ENCODE results near the gene SMYD3. TPM values are rescaled to one million over a fixed set of nuclear protein-coding genes. Genes with fewer than 3 reads are reported as not detected.

The SMYD3 gene
- polyA plus RNA-seq, 2 of the 4 experiments (the other 2 are of a cell fraction): 18.2 to 35.2 TPM

GRCh38 chr1:246526915-246527314 is 19.8 kb upstream of the SMYD3 start:
- peaks cover 10% of the 10 kb centered on the region; the same call in 1 of the 3 replicates for H3K9me3 ChIP-seq
- no peaks in the 10 kb centered on the region for H3K4me1 ChIP-seq
- peak in 1 of 2 experiments; percentile 23; a peak in 2 of 6 replicates for ATAC-seq
- WGBS (ENCODE audit: missing lambda C conversion rate): 58% methylated on average over 6 of the region's 7 CpGs
- ChIA-PET POLR2A (no interaction called here), CTCF (no interaction called here)
- no peak overlapping the region for H3K4me3 ChIP-seq
- no peak for DNase-seq (ENCODE audit: low read depth in 1 of 2, low spot score in 1 of 2)
- H3K27ac ChIP-seq: no peak overlapping the region
- FAIRE-seq: no peak
- H3K4me2 ChIP-seq: no peak overlapping the region
- TF ChIP-seq NFE2L2 (conservative IDR thresholded peaks at IDR 0.05; ENCODE audit: low read length) (no peak), CBX2 (IDR thresholded peaks at IDR 0.05; ENCODE audit: borderline replicate concordance, low read depth) (no peak), CBX8 (IDR thresholded peaks at IDR 0.05) (no peak), EP300 (IDR thresholded peaks at IDR 0.05) (no peak), TP53 (CRISPR knock-in tag; IDR thresholded peaks at IDR 0.05) (no peak)
- TF ChIP-seq, protein P1, sequence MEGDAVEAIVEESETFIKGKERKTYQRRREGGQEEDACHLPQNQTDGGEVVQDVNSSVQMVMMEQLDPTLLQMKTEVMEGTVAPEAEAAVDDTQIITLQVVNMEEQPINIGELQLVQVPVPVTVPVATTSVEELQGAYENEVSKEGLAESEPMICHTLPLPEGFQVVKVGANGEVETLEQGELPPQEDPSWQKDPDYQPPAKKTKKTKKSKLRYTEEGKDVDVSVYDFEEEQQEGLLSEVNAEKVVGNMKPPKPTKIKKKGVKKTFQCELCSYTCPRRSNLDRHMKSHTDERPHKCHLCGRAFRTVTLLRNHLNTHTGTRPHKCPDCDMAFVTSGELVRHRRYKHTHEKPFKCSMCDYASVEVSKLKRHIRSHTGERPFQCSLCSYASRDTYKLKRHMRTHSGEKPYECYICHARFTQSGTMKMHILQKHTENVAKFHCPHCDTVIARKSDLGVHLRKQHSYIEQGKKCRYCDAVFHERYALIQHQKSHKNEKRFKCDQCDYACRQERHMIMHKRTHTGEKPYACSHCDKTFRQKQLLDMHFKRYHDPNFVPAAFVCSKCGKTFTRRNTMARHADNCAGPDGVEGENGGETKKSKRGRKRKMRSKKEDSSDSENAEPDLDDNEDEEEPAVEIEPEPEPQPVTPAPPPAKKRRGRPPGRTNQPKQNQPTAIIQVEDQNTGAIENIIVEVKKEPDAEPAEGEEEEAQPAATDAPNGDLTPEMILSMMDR (IDR thresholded peaks at IDR 0.05): no peak
- TF ChIP-seq, protein P2, sequence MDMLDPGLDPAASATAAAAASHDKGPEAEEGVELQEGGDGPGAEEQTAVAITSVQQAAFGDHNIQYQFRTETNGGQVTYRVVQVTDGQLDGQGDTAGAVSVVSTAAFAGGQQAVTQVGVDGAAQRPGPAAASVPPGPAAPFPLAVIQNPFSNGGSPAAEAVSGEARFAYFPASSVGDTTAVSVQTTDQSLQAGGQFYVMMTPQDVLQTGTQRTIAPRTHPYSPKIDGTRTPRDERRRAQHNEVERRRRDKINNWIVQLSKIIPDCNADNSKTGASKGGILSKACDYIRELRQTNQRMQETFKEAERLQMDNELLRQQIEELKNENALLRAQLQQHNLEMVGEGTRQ (IDR thresholded peaks at IDR 0.05): no peak

- Histone ChIP-seq H3K4me1 (no peaks in the 10 kb centered on the region), H3K4me3 (no peak overlapping the region), H3K4me2 (no peak overlapping the region), H3K27ac (no peak overlapping the region), H3K9me3 (peaks cover 11% of the 10 kb centered on the region; the same call in 1 of the 3 replicates)
- 80% methylated on average over 4 of the region's 4 CpGs for WGBS (ENCODE audit: missing lambda C conversion rate)
- DNase-seq (ENCODE audit: low read depth in 1 of 2, low spot score in 1 of 2) (no peak), FAIRE-seq (no peak), ATAC-seq (no peak)
- TF ChIP-seq, protein P3, sequence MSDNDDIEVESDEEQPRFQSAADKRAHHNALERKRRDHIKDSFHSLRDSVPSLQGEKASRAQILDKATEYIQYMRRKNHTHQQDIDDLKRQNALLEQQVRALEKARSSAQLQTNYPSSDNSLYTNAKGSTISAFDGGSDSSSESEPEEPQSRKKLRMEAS (IDR thresholded peaks at IDR 0.05): no peak
- no peak for TF ChIP-seq HOXB5 (CRISPR knock-in tag; IDR thresholded peaks at IDR 0.05)
- TF ChIP-seq, protein P4, sequence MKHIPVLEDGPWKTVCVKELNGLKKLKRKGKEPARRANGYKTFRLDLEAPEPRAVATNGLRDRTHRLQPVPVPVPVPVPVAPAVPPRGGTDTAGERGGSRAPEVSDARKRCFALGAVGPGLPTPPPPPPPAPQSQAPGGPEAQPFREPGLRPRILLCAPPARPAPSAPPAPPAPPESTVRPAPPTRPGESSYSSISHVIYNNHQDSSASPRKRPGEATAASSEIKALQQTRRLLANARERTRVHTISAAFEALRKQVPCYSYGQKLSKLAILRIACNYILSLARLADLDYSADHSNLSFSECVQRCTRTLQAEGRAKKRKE (CRISPR knock-in tag; IDR thresholded peaks at IDR 0.05; ENCODE audit: low read depth): no peak
- TF ChIP-seq EHF (CRISPR knock-in tag; IDR thresholded peaks at IDR 0.05): no peak
- TF ChIP-seq CBX8 (IDR thresholded peaks at IDR 0.05): no peak
- TF ChIP-seq, protein P5, sequence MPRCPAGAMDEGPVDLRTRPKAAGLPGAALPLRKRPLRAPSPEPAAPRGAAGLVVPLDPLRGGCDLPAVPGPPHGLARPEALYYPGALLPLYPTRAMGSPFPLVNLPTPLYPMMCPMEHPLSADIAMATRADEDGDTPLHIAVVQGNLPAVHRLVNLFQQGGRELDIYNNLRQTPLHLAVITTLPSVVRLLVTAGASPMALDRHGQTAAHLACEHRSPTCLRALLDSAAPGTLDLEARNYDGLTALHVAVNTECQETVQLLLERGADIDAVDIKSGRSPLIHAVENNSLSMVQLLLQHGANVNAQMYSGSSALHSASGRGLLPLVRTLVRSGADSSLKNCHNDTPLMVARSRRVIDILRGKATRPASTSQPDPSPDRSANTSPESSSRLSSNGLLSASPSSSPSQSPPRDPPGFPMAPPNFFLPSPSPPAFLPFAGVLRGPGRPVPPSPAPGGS (IDR thresholded peaks at IDR 0.05): no peak
- no peak for TF ChIP-seq NPAS2 (CRISPR knock-in tag; IDR thresholded peaks at IDR 0.05; ENCODE audit: borderline replicate concordance)
- no peak for TF ChIP-seq TFCP2L1 (CRISPR knock-in tag; IDR thresholded peaks at IDR 0.05)
- no peak for TF ChIP-seq REST (IDR thresholded peaks at IDR 0.05)
- TF ChIP-seq NFE2L2 (conservative IDR thresholded peaks at IDR 0.05; ENCODE audit: low read length): no peak
- ChIA-PET CTCF (interaction anchor here (0.6 kb wide), 1 partner anchor 518 kb away, joined by 3 read pairs; no protein-coding TSS in a partner anchor), POLR2A (no interaction called here)
These were observed 19.3 kb upstream of the SMYD3 start for GRCh38 chr1:246526380-246526779.
